K562 (cell line): ENCODE measurements around the gene LTBP2. TPM values are rescaled to one million over a fixed set of nuclear protein-coding genes. Genes with fewer than 3 reads are reported as not detected.

Source experiments
- ATAC-seq: fragments of 200-7000 bp; cut with Tn5 transposase; 3 replicates; pipeline ENCODE4 v1.9.1; 2020; ENCODE audit warnings: moderate library complexity
- BruUV-seq: library from RNA; stranded (reverse); fragments of 400-500 nt; replicated peaks from 2 replicates; lab custom pipeline; 2021; lab: Mats Ljungman, UMichigan
- CTCF ChIA-PET: fragments of 300-600 bp; formaldehyde crosslinking; extraction: SDS; loops from one replicate; lab custom pipeline; 2021; ENCODE audit warnings: low intra/inter-chr PET ratio; lab: Yijun Ruan, JAX
- POLR2A ChIA-PET: fragments of 300-600, 350-650 bp; sonication (Branson Sonifier 250); formaldehyde crosslinking; extraction: SDS; loops from one replicate; lab custom pipeline; 2021; ENCODE audit warnings: antibody characterized with exemption, inconsistent platforms; lab: Yijun Ruan, JAX
- DNase-seq, 4 experiments: peaks; one replicate each; pipeline versions ENCODE4 v3.0.0 to v3.0.0-alpha.2; 2011 to 2018; ENCODE audit warnings: low spot score in 3 of 4, mixed read lengths in 3 of 4; ENCODE audit errors: extremely low read depth in 1 of 4
- FAIRE-seq: peaks from 2 replicates; lab custom pipeline; 2011; peaks lifted over from hg19 to GRCh38; lab: Jason Lieb, UNC
- H2AFZ ChIP-seq: 2 replicates; pipeline ENCODE4 v1.6.0; 2011; ENCODE audit warnings: low read depth, low read length, control low read depth, inconsistent platforms
- H3K27ac ChIP-seq: fragments of 200-600 bp; 3 replicates; pipeline ENCODE4 v1.8.0; 2011; ENCODE audit warnings: low read depth, mild to moderate bottlenecking, control low read depth, inconsistent platforms, low read length, moderate library complexity, mixed read lengths; ENCODE audit errors: extremely low read depth
- H3K27me3 ChIP-seq, 2 experiments: fragments of 300-600 bp in 1 of 2; 2 replicates in 1 of 2; 3 replicates in 1 of 2; pipeline versions ENCODE4 v1.6.0 to v1.8.0; 2011; ENCODE audit warnings: inconsistent platforms in 2 of 2, low read length in 2 of 2, mild to moderate bottlenecking in 1 of 2, mixed read lengths in 1 of 2, moderate library complexity in 1 of 2; ENCODE audit not compliant: control insufficient read depth in 2 of 2, insufficient read depth in 2 of 2
- H3K36me3 ChIP-seq: fragments of 300-600 bp; 3 replicates; pipeline ENCODE4 v1.8.0; 2011; ENCODE audit warnings: mild to moderate bottlenecking, low read length, inconsistent platforms; ENCODE audit not compliant: control insufficient read depth, insufficient read depth
- H3K4me1 ChIP-seq, 2 experiments: fragments of 200-600 bp in 1 of 2; replicated peaks in 1 of 2; 2 replicates in 1 of 2; 3 replicates in 1 of 2; pipeline versions ENCODE4 v1.5.1 to v1.8.0; 2011; ENCODE audit warnings: inconsistent platforms in 2 of 2, low read length in 2 of 2, mild to moderate bottlenecking in 1 of 2, mixed read lengths in 1 of 2, moderate library complexity in 1 of 2; ENCODE audit not compliant: control insufficient read depth in 2 of 2, insufficient read depth in 2 of 2
- H3K4me2 ChIP-seq: 2 replicates; pipeline ENCODE4 v1.6.1; 2011; ENCODE audit warnings: low read length, control low read depth, inconsistent platforms, mixed read lengths; ENCODE audit not compliant: insufficient read depth
- H3K4me3 ChIP-seq: fragments of 200-600 bp; sonication (generic), shearing (Covaris generic); 2 replicates; pipeline ENCODE4 v1.5.1; 2016; ENCODE audit warnings: control low read depth, inconsistent platforms
- H3K79me2 ChIP-seq: fragments of 200-600 bp; 3 replicates; pipeline ENCODE4 v1.8.0; 2011; ENCODE audit warnings: low read length, inconsistent platforms; ENCODE audit not compliant: control insufficient read depth, insufficient read depth
- H3K9ac ChIP-seq, 2 experiments: 2 replicates each; pipeline versions ENCODE4 v1.6.0 to v1.6.1; 2011; ENCODE audit warnings: low read depth in 2 of 2, low read length in 2 of 2, control low read depth in 1 of 2, inconsistent platforms in 1 of 2, mild to moderate bottlenecking in 1 of 2, mixed read lengths in 1 of 2; ENCODE audit not compliant: insufficient read depth in 1 of 2
- H3K9me1 ChIP-seq: one replicate; pipeline ENCODE4 v1.6.0; 2011; ENCODE audit warnings: inconsistent platforms, mild to moderate bottlenecking, low read length, moderate library complexity; ENCODE audit not compliant: control insufficient read depth, insufficient read depth
- H3K9me3 ChIP-seq: replicated peaks from 2 replicates; pipeline ENCODE4 v1.5.1; 2011; ENCODE audit warnings: low read depth, low read length, inconsistent platforms; ENCODE audit not compliant: control insufficient read depth, insufficient read depth
- H4K20me1 ChIP-seq: replicated peaks from 2 replicates; pipeline ENCODE4 v1.6.1; 2011; ENCODE audit warnings: low read length, inconsistent platforms, mixed read lengths; ENCODE audit not compliant: control insufficient read depth, insufficient read depth
- KDM2B ChIP-seq: fragments of 250-450 bp; sonication (Bioruptor Pico); IDR thresholded peaks from 2 replicates; pipeline ENCODE4 v1.8.0; 2021; ENCODE audit warnings: mild to moderate bottlenecking, moderate library complexity
- KLF13 ChIP-seq: fragments of 450-650 bp; IDR thresholded peaks from 2 replicates; pipeline ENCODE4 v1.6.1; 2016; ENCODE audit warnings: missing genetic modification characterization, low read depth, mild to moderate bottlenecking, missing compliant biosample characterization, moderate library complexity, borderline replicate concordance
- MCM5 ChIP-seq: fragments of 450-650 bp; IDR thresholded peaks from 2 replicates; pipeline ENCODE4 v1.6.1; 2016; ENCODE audit warnings: low read depth
- MIER1 ChIP-seq: fragments of 450-650 bp; IDR thresholded peaks from 2 replicates; pipeline ENCODE4 v1.6.1; 2016; ENCODE audit warnings: antibody characterized with exemption, mild to moderate bottlenecking, low read depth
- NBN ChIP-seq: fragments of 450-650 bp; IDR thresholded peaks from 2 replicates; pipeline ENCODE4 v1.6.1; 2016; ENCODE audit warnings: low read depth, mild to moderate bottlenecking
- NFE2L1 ChIP-seq: fragments of 450-650 bp; IDR thresholded peaks from 2 replicates; pipeline ENCODE4 v1.6.1; 2016; ENCODE audit warnings: missing genetic modification characterization, low read depth, mild to moderate bottlenecking, missing compliant biosample characterization, moderate library complexity, borderline replicate concordance
- TFAM ChIP-seq: fragments of 250-450 bp; sonication (Bioruptor Pico); conservative IDR thresholded peaks from 2 replicates; pipeline ENCODE4 v1.5.0; 2021; ENCODE audit warnings: mild to moderate bottlenecking, moderate library complexity
- ZNF253 ChIP-seq: fragments of 250-450 bp; sonication (Bioruptor Pico); conservative IDR thresholded peaks from 2 replicates; pipeline ENCODE4 v1.6.1; 2021; ENCODE audit warnings: mild to moderate bottlenecking
- ZNF436 ChIP-seq: fragments of 250-450, 450-650 bp; sonication (Bioruptor Pico); formaldehyde crosslinking; IDR thresholded peaks from 2 replicates; pipeline ENCODE4 v1.7.0; 2020; ENCODE audit warnings: mild to moderate bottlenecking
- WGBS: fragments of 100-300 bp; shearing (Covaris generic); methylation state at CpG from one replicate; pipeline ENCODE4 v1.1.6; 2016; ENCODE audit warnings: low coverage, mixed read lengths; ENCODE audit not compliant: insufficient coverage; ENCODE audit errors: missing lambda C conversion rate; 5-methylcytosine and 5-hydroxymethylcytosine counted together
- in situ Hi-C: fragments of 300-500 bp; cut with MboI; formaldehyde crosslinking; loops from 4 replicates; pipeline ENCODE4 v1.15.0; 2018; ENCODE audit warnings: inconsistent platforms, mixed read lengths
- intact Hi-C: fragments of 100-400 bp; cut with micrococcal nuclease; formaldehyde crosslinking; loops from 2 replicates; pipeline ENCODE4 v1.14.2; 2022
- polyA plus RNA-seq, 8 experiments: library from polyadenylated mRNA; depleted of rRNA in 4 of 8; stranded (reverse) in 5 of 8; unstranded in 3 of 8; fragments of >200 nt; fragmentation: Nextera tagmentation in 2 of 8; fragmentation: Illumina TruSeq in 1 of 8; extraction: Ambion mirVana in 2 of 8; extraction: Trizol in 1 of 8; gene quantifications; 2 replicates each; pipeline versions ENCODE4 v1.2.1 to v1.2.3, GENCODE V29; 2011 to 2014; ENCODE audit warnings: inconsistent platforms in 1 of 8, missing spikeins in 1 of 8
- total RNA-seq, 7 experiments: library from RNA; depleted of rRNA in 6 of 7; stranded (reverse); fragments of >200 nt in 6 of 7; fragmentation: Illumina TruSeq in 2 of 7; extraction: Trizol in 2 of 7; gene quantifications; 2 replicates each; pipeline versions ENCODE4 v1.2.1 to v1.2.3, GENCODE V29; 2011 to 2021; ENCODE audit warnings: low replicate concordance in 1 of 7

The LTBP2 gene
- total and polyA plus RNA-seq, 9 of the 15 experiments (the other 6 are each of a cell fraction or from before 2014, with no cell fraction given), result under 0.01 to 0.18 (median 0.03) TPM; not detected in 3

GRCh38 chr14:74630881-74631690 is 19.0 kb upstream of the LTBP2 start:
- FAIRE-seq, result no peak
- intact Hi-C loops (no loop called here), in situ Hi-C loops (no loop called here)
- Histone ChIP-seq H3K9ac (no peak overlapping the region), H3K4me3 (no peak overlapping the region), H3K27me3 (peaks cover 2 to 24% of the 10 kb centered on the region in 2 experiments; a peak in 2 of 5 replicates), H3K4me1 (no peaks in the 10 kb centered on the region; a peak in 1 of 5 replicates), H3K36me3 (no peaks in the 10 kb centered on the region), H4K20me1 (no peaks in the 10 kb centered on the region), H3K9me3 (no peaks in the 10 kb centered on the region), H3K27ac (no peak overlapping the region), H3K79me2 (no peaks in the 10 kb centered on the region), H3K9me1 (no peaks in the 10 kb centered on the region), H2AFZ (no peak overlapping the region), H3K4me2 (no peak overlapping the region)
- no TSS peak for BruUV-seq
- DNase-seq, result no peak
- CTCF ChIA-PET, result no interaction called here
- no peak; the same call in 2 of the 3 replicates for ATAC-seq
- POLR2A ChIA-PET, result interaction anchor here (1.6 kb wide), 1 partner anchor 12 kb away, joined by 5 read pairs; no protein-coding TSS in a partner anchor
- 11% methylated on average over 12 of the region's 15 CpGs for WGBS
- TF ChIP-seq ZNF253 (CRISPR knock-in tag) (no peak), NBN (no peak), KLF13 (tag) (no peak), MCM5 (no peak), KDM2B (CRISPR knock-in tag) (no peak), NFE2L1 (tag) (no peak), MIER1 (no peak), ZNF436 (no peak), TFAM (no peak)
